Fibroblast of the aortic adventitia (primary cell): ENCODE measurements around the gene EXOG. TPM values are rescaled to one million over a fixed set of nuclear protein-coding genes. Genes with fewer than 3 reads are reported as not detected.
"Not testable (repeated sequence)": the region's sequence is repeated elsewhere in the genome, so short reads cannot be mapped to it uniquely, and the experiment has no call there.

Experiments
- DNase-seq: peaks from one replicate; pipeline ENCODE4 v3.0.0-alpha.2; 2010; ENCODE audit warnings: low read depth
- H3K4me3 ChIP-seq: 2 replicates; pipeline ENCODE4 v1.5.1; 2011; ENCODE audit warnings: low read depth, mild to moderate bottlenecking, control low read depth, low read length, moderate library complexity
- CTCF ChIP-seq: IDR thresholded peaks from 2 replicates; pipeline ENCODE4 v1.5.1; 2011; ENCODE audit warnings: mild to moderate bottlenecking, low read length, control low read depth, inconsistent platforms; ENCODE audit not compliant: insufficient read depth
- total RNA-seq: library from RNA; depleted of rRNA; stranded (reverse); fragments of >200 nt; gene quantifications from 2 replicates; pipeline ENCODE4 v1.2.3, GENCODE V29; 2012; ENCODE audit warnings: low replicate concordance

EXOG gene
- total RNA-seq, 1 donor: 14.4 TPM

- TF ChIP-seq CTCF: no peak
- no peak overlapping the region for H3K4me3 ChIP-seq
- no peak for DNase-seq
Observed at GRCh38 chr3:38565339-38566214, 69.4 kb downstream of the EXOG start.

- no peak for TF ChIP-seq CTCF
- no peak for DNase-seq
- H3K4me3 ChIP-seq: no peak overlapping the region
Observed at GRCh38 chr3:38566215-38566528, 70.0 kb downstream of the EXOG start.

DNA sequence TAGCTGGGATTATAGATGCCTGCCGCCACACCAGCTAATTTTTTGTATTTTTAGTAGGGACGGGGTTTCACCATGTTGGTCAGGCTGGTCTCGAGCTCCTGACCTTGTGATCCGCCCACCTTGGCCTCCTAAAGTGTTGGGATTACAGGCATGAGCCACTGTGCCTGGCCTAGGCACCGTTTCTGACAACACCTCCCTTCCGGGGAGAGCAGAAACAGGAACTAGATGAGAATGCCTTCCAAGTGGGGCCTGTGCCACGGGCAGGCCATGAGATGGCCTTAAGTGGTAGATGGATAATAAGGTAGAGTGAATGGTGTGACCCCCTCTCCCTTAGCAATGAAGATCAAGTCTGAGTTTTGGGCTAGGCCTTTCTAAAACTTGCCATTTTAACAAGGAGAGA lies 70.7 kb downstream of the EXOG start:
- DNase-seq, H3K4me3 ChIP-seq: not testable (repeated sequence)

- no peak for TF ChIP-seq CTCF
- no peak for DNase-seq
- no peak overlapping the region for H3K4me3 ChIP-seq
Observed at GRCh38 chr3:38567498-38567897, 71.4 kb downstream of the EXOG start.

- TF ChIP-seq CTCF: no peak
- H3K4me3 ChIP-seq: no peak overlapping the region
- no peak for DNase-seq
Observed at GRCh38 chr3:38573111-38573510, 77.0 kb downstream of the EXOG start.

- no peak overlapping the region for H3K4me3 ChIP-seq
- no peak for TF ChIP-seq CTCF
- DNase-seq: peak; percentile 25
Observed at GRCh38 chr3:38573556-38573955, 77.4 kb downstream of the EXOG start.

DNA sequence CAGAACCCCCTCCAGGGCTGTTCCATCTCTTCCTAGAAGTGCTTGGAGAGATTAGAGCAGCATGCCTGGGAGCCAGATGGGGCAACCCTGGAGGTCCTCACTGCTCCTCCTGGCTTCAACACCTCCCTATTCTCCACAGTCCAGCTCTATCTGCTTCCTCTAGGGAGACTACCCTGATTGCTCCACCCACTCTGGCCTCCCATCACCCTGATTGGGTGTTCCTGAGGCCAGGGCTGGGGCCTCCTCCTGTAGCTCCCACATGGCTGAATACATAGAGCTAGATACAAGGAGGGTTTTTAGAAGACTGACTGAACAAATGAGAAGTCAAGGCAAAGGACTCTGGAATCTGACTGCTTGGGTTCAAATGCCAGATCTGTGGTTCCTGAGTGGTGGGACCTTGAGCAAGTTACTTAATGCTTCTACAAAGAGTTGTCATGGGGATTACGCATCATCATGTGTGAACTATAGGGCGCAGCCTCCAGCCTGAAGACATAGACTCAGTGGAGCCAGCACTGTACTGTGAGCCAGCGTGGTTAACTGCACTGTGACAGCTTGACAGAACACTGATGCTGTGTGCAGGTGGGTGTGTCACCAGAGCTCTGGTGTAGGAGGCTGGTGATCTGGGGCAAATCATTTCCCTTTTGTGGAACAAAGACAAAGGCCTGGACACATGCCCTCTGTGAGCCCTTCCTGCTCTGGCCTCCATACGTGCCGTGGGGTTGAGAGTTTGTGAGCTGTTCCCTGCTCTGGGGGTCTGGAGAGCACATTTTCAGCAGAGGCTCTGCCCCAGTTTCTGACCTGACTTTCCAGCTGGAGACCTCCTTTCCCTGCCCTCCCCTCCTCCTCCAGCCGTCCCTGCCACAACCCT lies 78.5 kb downstream of the EXOG start:
- DNase-seq: peak; percentile 77
- TF ChIP-seq CTCF: no peak
- no peak overlapping the region for H3K4me3 ChIP-seq
